Measurements from ENCODE around the gene ANTXR1. TPM values are rescaled to one million over a fixed set of nuclear protein-coding genes. Genes with fewer than 3 reads are reported as not detected.

The ANTXR1 gene
- total RNA-seq, 4 donors from 2014 or later = 7.1 to 101 (median 15.8) TPM

- in situ Hi-C loops (cut with MboI; ENCODE audit: low pct_ligation_motif_present in 1 of 4, low pct_unique_long_range_greater_than_20kb in 1 of 4, low sequenced_read_pairs in 3 of 4) (no loop called here), intact Hi-C loops (cut with DNase I; ENCODE audit: low total_unique reads) (no loop called here)
- TF ChIP-seq CTCF (IDR thresholded peaks at IDR 0.05) = no peak
- no peak for TF ChIP-seq EP300 (IDR thresholded peaks at IDR 0.05; ENCODE audit: low read depth)
- no peak for TF ChIP-seq POLR2A (IDR thresholded peaks at IDR 0.05)
- TF ChIP-seq POLR2AphosphoS5 (IDR thresholded peaks at IDR 0.05) = no peak
- Histone ChIP-seq H3K9me3 (no peaks in the 10 kb centered on the region), H3K27me3 (no peaks in the 10 kb centered on the region), H3K4me3 (no peak overlapping the region), H3K27ac (peak overlapping the region; percentile 20 to 61 (median 50)), H3K4me1 (peaks cover 0 to 25% (median 3%) of the 10 kb centered on the region in 4 donors), H3K36me3 (no peaks in the 10 kb centered on the region)
- DNase-seq = no peak
Observed at GRCh38 chr2:69195706-69196105, 182.7 kb downstream of the ANTXR1 start.

- Histone ChIP-seq H3K27me3 (no peaks in the 10 kb centered on the region), H3K9me3 (no peaks in the 10 kb centered on the region), H3K4me1 (peaks cover 0 to 17% (median 3%) of the 10 kb centered on the region in 4 donors), H3K27ac (peak overlapping the region; percentile 47 to 61 (median 50)), H3K4me3 (no peak overlapping the region), H3K36me3 (no peaks in the 10 kb centered on the region)
- in situ Hi-C loops (cut with MboI; ENCODE audit: low pct_ligation_motif_present in 1 of 4, low pct_unique_long_range_greater_than_20kb in 1 of 4, low sequenced_read_pairs in 3 of 4) = no loop called here
- intact Hi-C loops (cut with DNase I; ENCODE audit: low total_unique reads) = no loop called here
- TF ChIP-seq POLR2AphosphoS5 (IDR thresholded peaks at IDR 0.05) (no peak), POLR2A (IDR thresholded peaks at IDR 0.05) (no peak), CTCF (IDR thresholded peaks at IDR 0.05) (no peak), EP300 (IDR thresholded peaks at IDR 0.05; ENCODE audit: low read depth) (no peak)
- WGBS, 2 donors (ENCODE audit: low coverage in 1 of 2) = 65 to 75% methylated on average over 5 to 9 of the region's 9 CpGs
- DNase-seq = no peak
Observed at GRCh38 chr2:69196327-69197117, 183.5 kb downstream of the ANTXR1 start.

- WGBS, 2 donors (ENCODE audit: low coverage in 1 of 2) = 40 to 73% methylated on average over 2 to 6 of the region's 6 CpGs
- no peaks in the 10 kb centered on the region for H3K9me3 ChIP-seq
- H3K27ac ChIP-seq = peak overlapping the region; percentile 18 to 46 (median 32)
- no peak overlapping the region for H3K4me3 ChIP-seq
- peaks cover 0 to 18% (median 3%) of the 10 kb centered on the region in 4 donors for H3K4me1 ChIP-seq
- intact Hi-C loops (cut with DNase I; ENCODE audit: low total_unique reads) (no loop called here), in situ Hi-C loops (cut with MboI; ENCODE audit: low pct_ligation_motif_present in 1 of 4, low pct_unique_long_range_greater_than_20kb in 1 of 4, low sequenced_read_pairs in 3 of 4) (no loop called here)
- H3K27me3 ChIP-seq = no peaks in the 10 kb centered on the region
- TF ChIP-seq POLR2AphosphoS5 (IDR thresholded peaks at IDR 0.05) = peak in 1 of 3 donors; percentile 56
- TF ChIP-seq EP300 (IDR thresholded peaks at IDR 0.05; ENCODE audit: low read depth) = no peak
- no peak for TF ChIP-seq POLR2A (IDR thresholded peaks at IDR 0.05)
- no peak for TF ChIP-seq CTCF (IDR thresholded peaks at IDR 0.05)
- no peaks in the 10 kb centered on the region for H3K36me3 ChIP-seq
- peak; percentile 25 for DNase-seq
Observed at GRCh38 chr2:69200107-69200520, 187.1 kb downstream of the ANTXR1 start.

- peak overlapping the region in 2 of 4 donors; percentile 1 to 34 for H3K27ac ChIP-seq
- H3K4me1 ChIP-seq = peaks cover 0 to 10% (median under 1%) of the 10 kb centered on the region in 4 donors
- no peak for DNase-seq
- TF ChIP-seq POLR2AphosphoS5 (IDR thresholded peaks at IDR 0.05) (no peak), EP300 (IDR thresholded peaks at IDR 0.05; ENCODE audit: low read depth) (no peak), POLR2A (IDR thresholded peaks at IDR 0.05) (no peak), CTCF (IDR thresholded peaks at IDR 0.05) (no peak)
- no peaks in the 10 kb centered on the region for H3K9me3 ChIP-seq
- no peak overlapping the region for H3K4me3 ChIP-seq
- 79 to 100% methylated on average over 1 to 7 of the region's 7 CpGs for WGBS, 2 donors (ENCODE audit: low coverage in 1 of 2)
- no peaks in the 10 kb centered on the region for H3K27me3 ChIP-seq
- intact Hi-C loops (cut with DNase I; ENCODE audit: low total_unique reads) = no loop called here
- in situ Hi-C loops (cut with MboI; ENCODE audit: low pct_ligation_motif_present in 1 of 4, low pct_unique_long_range_greater_than_20kb in 1 of 4, low sequenced_read_pairs in 3 of 4) = no loop called here
- no peaks in the 10 kb centered on the region for H3K36me3 ChIP-seq
Observed at GRCh38 chr2:69201259-69201658, 188.3 kb downstream of the ANTXR1 start.
